HEK293T (cell line): ENCODE results near the gene PRKCE.

Source experiments
- ARNT ChIP-seq: fragments of 450-650 bp; IDR thresholded peaks from 2 replicates; pipeline ENCODE4 v1.6.1; 2017; ENCODE audit warnings: mild to moderate bottlenecking
- BHLHE40 ChIP-seq: fragments of 450-650 bp; IDR thresholded peaks from 2 replicates; pipeline ENCODE4 v1.6.1; 2016; ENCODE audit warnings: mild to moderate bottlenecking, moderate library complexity, borderline replicate concordance
- ELF4 ChIP-seq: fragments of 450-650 bp; IDR thresholded peaks from 2 replicates; pipeline ENCODE4 v1.6.1; 2017; ENCODE audit warnings: antibody characterized with exemption
- FOXA1 ChIP-seq: fragments of 450-650 bp; IDR thresholded peaks from 2 replicates; pipeline ENCODE4 v1.6.1; 2016; ENCODE audit warnings: mild to moderate bottlenecking
- FOXM1 ChIP-seq: fragments of 450-650 bp; IDR thresholded peaks from 2 replicates; pipeline ENCODE4 v1.6.1; 2017; ENCODE audit warnings: mild to moderate bottlenecking, borderline replicate concordance
- HDGF ChIP-seq: fragments of 450-650 bp; IDR thresholded peaks from 2 replicates; pipeline ENCODE4 v1.6.1; 2017; ENCODE audit warnings: antibody characterized with exemption, borderline replicate concordance
- L3MBTL2 ChIP-seq: fragments of 450-650 bp; conservative IDR thresholded peaks from 2 replicates; pipeline ENCODE4 v1.6.1; 2016; ENCODE audit warnings: mild to moderate bottlenecking
- NFRKB ChIP-seq: fragments of 450-650 bp; IDR thresholded peaks from 2 replicates; pipeline ENCODE4 v1.6.1; 2016; ENCODE audit warnings: mild to moderate bottlenecking, moderate library complexity
- SUZ12 ChIP-seq: fragments of 450-650 bp; IDR thresholded peaks from 2 replicates; pipeline ENCODE4 v1.6.1; 2016; ENCODE audit warnings: mild to moderate bottlenecking
- TARDBP ChIP-seq: fragments of 450-650 bp; IDR thresholded peaks from 2 replicates; pipeline ENCODE4 v1.6.1; 2016
- ZNF384 ChIP-seq: fragments of 450-650 bp; IDR thresholded peaks from 2 replicates; pipeline ENCODE4 v1.6.1; 2016

DNA sequence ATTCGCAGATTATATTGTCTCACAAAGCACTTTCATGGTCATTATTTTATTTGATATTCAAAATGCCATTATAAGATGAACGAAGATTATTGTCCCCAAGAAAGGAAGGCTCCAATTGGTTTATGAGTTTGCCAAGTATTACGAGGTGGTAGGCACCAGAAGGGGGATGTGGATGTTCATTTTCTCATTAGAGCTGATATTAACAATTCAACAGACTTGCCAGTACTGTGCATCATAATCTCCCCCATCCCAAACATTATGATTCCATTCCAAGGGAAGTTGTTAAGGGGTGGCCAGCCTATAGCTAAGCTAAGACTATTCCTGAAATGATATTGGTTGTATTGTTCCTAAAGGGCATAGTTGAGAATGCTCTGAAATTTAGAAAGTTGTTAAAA, 257.7 kb downstream of the PRKCE start:
- no peak for TF ChIP-seq HDGF
- TF ChIP-seq FOXM1 = no peak
- TF ChIP-seq TARDBP = no peak
- no peak for TF ChIP-seq ARNT
- TF ChIP-seq NFRKB = no peak
- no peak for TF ChIP-seq ELF4
- no peak for TF ChIP-seq SUZ12
- no peak for TF ChIP-seq FOXA1
- no peak for TF ChIP-seq BHLHE40
- no peak for TF ChIP-seq L3MBTL2
- TF ChIP-seq ZNF384 = no peak
